HG03064 (cell line): ENCODE measurements around the gene REPS1.

Experiments used
- ATAC-seq: cut with Tn5 transposase; IDR thresholded peaks from one replicate; pipeline ENCODE4 v1.9.1; 2021; ENCODE audit warnings: low read depth; ENCODE audit not compliant: unreplicated experiment

REPS1 gene

DNA sequence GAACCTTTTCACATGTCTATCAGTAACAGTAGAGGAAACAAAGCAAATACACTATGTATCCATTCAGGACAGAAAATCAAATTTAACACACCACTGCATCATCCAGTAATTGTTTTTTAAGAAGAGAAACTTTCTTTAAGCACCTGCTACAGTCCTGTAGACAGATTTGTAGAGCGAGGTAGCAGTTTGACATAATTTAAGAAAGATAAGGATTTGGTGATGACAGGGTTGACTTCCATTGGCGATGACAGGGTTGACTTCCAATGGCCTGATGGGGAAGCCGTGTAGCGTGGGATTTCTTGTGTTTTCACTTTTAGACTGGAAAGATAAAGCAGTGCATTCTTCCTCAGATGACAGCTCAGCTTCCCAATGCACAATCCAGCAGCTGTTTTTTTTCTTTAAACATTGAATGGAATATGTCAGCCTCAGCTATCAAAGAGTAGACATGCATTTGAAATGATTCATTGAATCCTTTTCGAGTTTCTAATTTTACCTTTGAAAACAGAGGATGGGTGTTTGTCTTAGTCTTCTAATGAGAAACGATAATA lies 123.6 kb downstream of the REPS1 start:
- ATAC-seq: no peak

DNA sequence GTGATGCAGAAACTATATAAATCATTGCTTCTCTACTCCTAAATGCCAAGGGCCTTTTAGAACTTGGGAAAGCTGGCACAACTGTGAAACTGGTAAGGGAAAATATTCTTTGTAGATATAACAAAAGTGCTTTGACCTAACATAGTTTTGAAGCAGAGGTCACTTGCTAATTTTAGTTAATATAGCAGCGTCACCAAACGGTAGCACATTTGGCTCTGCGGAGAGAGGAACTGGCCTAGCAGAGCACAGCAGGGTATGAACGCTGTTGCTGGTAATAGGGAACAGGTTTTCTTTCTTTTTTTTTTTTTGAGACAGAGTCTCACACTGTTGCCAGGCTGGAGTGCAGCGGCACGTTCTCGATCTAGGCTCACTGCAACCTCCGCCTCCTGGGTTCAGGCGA lies 124.7 kb downstream of the REPS1 start:
- ATAC-seq: no peak

DNA sequence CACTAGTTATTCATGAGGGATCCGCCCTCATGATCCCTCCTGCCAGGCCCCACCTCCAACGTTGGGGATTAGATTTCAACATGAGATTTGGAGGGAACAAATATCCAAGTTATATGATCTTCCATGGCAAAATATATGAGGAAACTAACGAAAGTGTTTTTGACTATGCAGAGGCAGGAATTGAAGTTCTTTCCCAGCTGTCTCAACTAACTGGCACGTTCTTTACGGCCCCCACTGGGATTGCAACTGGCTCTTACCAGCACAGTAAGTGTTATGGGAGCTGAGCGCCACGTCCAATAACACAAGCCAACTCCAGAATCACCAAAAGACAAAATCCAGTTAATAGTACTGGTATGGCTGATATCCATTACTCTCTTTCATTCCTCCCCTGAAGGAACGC lies 125.6 kb downstream of the REPS1 start:
- ATAC-seq: no peak

DNA sequence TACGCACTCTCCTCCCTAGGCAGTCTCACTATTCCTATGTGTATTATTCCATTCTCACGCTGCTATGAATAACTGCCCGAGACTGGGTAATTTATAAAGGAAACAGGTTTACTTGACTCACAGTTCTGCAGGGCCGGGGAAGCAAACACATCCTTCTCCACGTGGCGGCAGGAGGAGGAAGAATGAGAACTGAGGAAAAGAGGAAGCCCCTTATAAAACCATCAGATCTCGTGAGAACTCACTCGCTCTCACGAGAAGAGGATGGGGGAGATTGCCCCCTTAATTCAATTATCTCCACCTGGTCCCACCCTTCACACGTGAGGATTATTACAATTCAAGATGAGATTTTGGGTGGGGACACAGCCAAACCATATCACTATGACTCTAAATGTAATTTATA lies 130.3 kb downstream of the REPS1 start:
- no peak for ATAC-seq

DNA sequence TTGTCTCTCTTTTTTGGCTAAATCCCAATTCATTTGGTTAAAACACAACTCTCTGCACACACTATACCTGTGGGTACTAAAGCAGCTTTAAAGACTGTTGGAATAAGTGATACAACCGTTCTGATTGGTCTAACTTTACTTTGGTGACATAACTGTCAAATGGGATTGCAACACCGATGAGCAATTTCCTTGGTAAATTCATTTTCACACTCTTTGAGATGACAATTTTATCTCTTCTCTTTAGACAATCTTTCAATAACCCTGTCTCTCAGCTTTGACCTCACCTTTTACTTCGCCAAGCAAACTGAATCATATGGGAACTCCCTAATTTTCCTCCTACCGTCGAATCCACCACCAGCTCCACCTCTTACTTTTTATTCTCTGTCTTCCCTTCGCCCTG lies 131.4 kb downstream of the REPS1 start:
- no peak for ATAC-seq
